SK-N-SH treated with all-trans-retinoic acid at 6 μM for 48 hours (cell line): ENCODE measurements around the gene MPC2.
A peak's percentile ranks its signal among the peaks of the same experiment; 100 is the strongest.

Experiments used
- ATAC-seq: fragments of 200-7000 bp; cut with Tn5 transposase; 3 replicates; pipeline ENCODE4 v1.9.1; 2020; ENCODE audit warnings: mild to moderate bottlenecking, moderate library complexity
- ARNTL ChIP-seq: fragments of 450-650 bp; formaldehyde crosslinking; IDR thresholded peaks from 2 replicates; pipeline ENCODE4 v1.5.0; 2020; ENCODE audit warnings: low read depth, mild to moderate bottlenecking, moderate library complexity, borderline replicate concordance
- BACH2 ChIP-seq: fragments of 250-450 bp; sonication (Bioruptor Pico); IDR thresholded peaks from 2 replicates; pipeline ENCODE4 v1.9.0; 2021; ENCODE audit warnings: mild to moderate bottlenecking, borderline replicate concordance
- CSDC2 ChIP-seq: fragments of 250-450 bp; sonication (Bioruptor Pico); IDR thresholded peaks from 2 replicates; pipeline ENCODE4 v1.5.0; 2020; ENCODE audit warnings: mild to moderate bottlenecking, moderate library complexity
- GLIS3 ChIP-seq: fragments of 250-450 bp; sonication (Bioruptor Pico); IDR thresholded peaks from 2 replicates; pipeline ENCODE4 v1.5.0; 2020; ENCODE audit warnings: mild to moderate bottlenecking, moderate library complexity
- ISL1 ChIP-seq: fragments of 250-450 bp; sonication (Bioruptor Pico); IDR thresholded peaks from 2 replicates; pipeline ENCODE4 v2.1.2; 2022; ENCODE audit warnings: mild to moderate bottlenecking, moderate library complexity
- RARB ChIP-seq: fragments of 250-450 bp; sonication (Bioruptor Pico); IDR thresholded peaks from 2 replicates; pipeline ENCODE4 v1.8.0; 2021; ENCODE audit warnings: mild to moderate bottlenecking, moderate library complexity
- SNAI2 ChIP-seq: fragments of 250-450 bp; sonication (Bioruptor Pico); IDR thresholded peaks from 2 replicates; pipeline ENCODE4 v1.5.0; 2020; ENCODE audit warnings: mild to moderate bottlenecking, moderate library complexity
- TOX ChIP-seq: fragments of 250-450 bp; sonication (Bioruptor Pico); IDR thresholded peaks from 2 replicates; pipeline ENCODE4 v1.8.0; 2021; ENCODE audit warnings: mild to moderate bottlenecking, moderate library complexity, borderline replicate concordance
- ZC3H10 ChIP-seq: fragments of 250-450 bp; sonication (Bioruptor Pico); IDR thresholded peaks from 2 replicates; pipeline ENCODE4 v1.5.1; 2021; ENCODE audit warnings: mild to moderate bottlenecking, moderate library complexity
- ZFP3 ChIP-seq: fragments of 250-450 bp; sonication (Bioruptor Pico); IDR thresholded peaks from 2 replicates; pipeline ENCODE4 v1.5.0; 2020; ENCODE audit warnings: mild to moderate bottlenecking, moderate library complexity
- ZFP30 ChIP-seq: fragments of 450-650 bp; formaldehyde crosslinking; IDR thresholded peaks from 2 replicates; pipeline ENCODE4 v1.5.0; 2022; ENCODE audit warnings: mild to moderate bottlenecking, moderate library complexity
- ZNF565 ChIP-seq: fragments of 450-650 bp; formaldehyde crosslinking; conservative IDR thresholded peaks from 2 replicates; pipeline ENCODE4 v1.5.0; 2020; ENCODE audit warnings: low read depth, mild to moderate bottlenecking, moderate library complexity
- ZNF70 ChIP-seq: fragments of 450-650 bp; formaldehyde crosslinking; IDR thresholded peaks from 2 replicates; pipeline ENCODE4 v1.5.0; 2020; ENCODE audit warnings: mild to moderate bottlenecking, moderate library complexity
- ZNF8 ChIP-seq: fragments of 450-650 bp; formaldehyde crosslinking; IDR thresholded peaks from 2 replicates; pipeline ENCODE4 v1.5.0; 2020; ENCODE audit warnings: mild to moderate bottlenecking, moderate library complexity
- TF ChIP-seq, protein P1 (sequence below): fragments of 250-450 bp; sonication (Bioruptor Pico); IDR thresholded peaks from 2 replicates; pipeline ENCODE4 v1.8.0; 2021; ENCODE audit warnings: low read depth, mild to moderate bottlenecking, moderate library complexity, borderline replicate concordance
- TF ChIP-seq, protein P2 (sequence below): fragments of 250-450 bp; sonication (Bioruptor Pico); IDR thresholded peaks from 2 replicates; pipeline ENCODE4 v1.5.1; 2021; ENCODE audit warnings: mild to moderate bottlenecking, moderate library complexity
- TF ChIP-seq, protein P3 (sequence below): fragments of 250-450 bp; sonication (Bioruptor Pico); IDR thresholded peaks from 2 replicates; pipeline ENCODE4 v1.5.1; 2020; ENCODE audit warnings: low read depth, mild to moderate bottlenecking, moderate library complexity
- TF ChIP-seq, protein P4 (sequence below): fragments of 250-450 bp; sonication (Bioruptor Pico); IDR thresholded peaks from 2 replicates; pipeline ENCODE4 v1.8.0; 2020; ENCODE audit warnings: mild to moderate bottlenecking, moderate library complexity, borderline replicate concordance
- TF ChIP-seq, protein P5 (sequence below): fragments of 250-450 bp; sonication (Bioruptor Pico); IDR thresholded peaks from 2 replicates; pipeline ENCODE4 v1.5.0; 2020; ENCODE audit warnings: mild to moderate bottlenecking, moderate library complexity

The MPC2 gene

DNA sequence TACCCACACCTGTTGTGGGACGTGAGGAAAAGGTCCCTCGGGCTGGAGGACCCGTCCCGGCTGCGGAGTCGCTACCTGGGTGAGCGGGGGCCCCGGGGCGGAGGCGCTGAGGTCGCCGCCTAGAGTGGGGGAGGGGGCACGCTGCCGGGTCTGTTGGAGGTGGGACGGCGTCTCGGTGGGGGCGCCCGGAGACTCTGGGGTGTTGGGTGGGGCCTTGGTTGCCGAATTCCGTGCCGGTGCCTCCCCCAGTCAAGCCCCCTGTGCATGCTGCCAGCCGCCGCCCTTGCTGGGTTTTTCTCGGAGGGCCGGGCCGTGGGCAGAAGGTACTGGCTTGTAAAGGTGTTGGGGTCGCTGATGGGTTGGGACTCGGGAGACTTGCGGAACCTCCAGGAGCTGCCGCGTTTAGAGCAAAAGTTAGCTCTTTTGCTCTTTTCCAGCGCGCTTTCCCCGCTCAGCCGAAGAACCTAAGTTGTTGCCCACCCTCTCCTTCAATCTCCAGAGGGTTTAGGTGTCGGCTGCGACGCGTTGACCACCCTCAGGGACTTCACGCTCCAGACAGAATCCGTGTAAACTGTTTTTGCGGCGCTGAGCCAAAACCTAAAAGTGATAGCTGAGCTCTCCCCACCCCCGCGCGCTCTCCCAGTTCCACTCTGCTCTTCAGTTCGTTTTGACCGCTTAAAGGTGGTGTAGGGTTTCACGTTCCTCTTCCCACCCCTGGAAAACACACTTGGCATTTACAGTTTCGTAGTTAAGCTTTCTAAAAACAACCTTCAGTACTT, at the start of gene MPC2:
Gene MPC2, minus strand, starts transcription at position 143 of the 779 bp plus-strand sequence. CDS start 1,231 bp downstream, outside the sequence.
- peak; percentile 53 for ATAC-seq
- TF ChIP-seq, protein P1, sequence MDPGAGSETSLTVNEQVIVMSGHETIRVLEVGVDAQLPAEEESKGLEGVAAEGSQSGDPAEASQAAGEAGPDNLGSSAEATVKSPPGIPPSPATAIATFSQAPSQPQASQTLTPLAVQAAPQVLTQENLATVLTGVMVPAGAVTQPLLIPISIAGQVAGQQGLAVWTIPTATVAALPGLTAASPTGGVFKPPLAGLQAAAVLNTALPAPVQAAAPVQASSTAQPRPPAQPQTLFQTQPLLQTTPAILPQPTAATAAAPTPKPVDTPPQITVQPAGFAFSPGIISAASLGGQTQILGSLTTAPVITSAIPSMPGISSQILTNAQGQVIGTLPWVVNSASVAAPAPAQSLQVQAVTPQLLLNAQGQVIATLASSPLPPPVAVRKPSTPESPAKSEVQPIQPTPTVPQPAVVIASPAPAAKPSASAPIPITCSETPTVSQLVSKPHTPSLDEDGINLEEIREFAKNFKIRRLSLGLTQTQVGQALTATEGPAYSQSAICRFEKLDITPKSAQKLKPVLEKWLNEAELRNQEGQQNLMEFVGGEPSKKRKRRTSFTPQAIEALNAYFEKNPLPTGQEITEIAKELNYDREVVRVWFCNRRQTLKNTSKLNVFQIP (CRISPR knock-in tag): no peak
- TF ChIP-seq RARB (CRISPR knock-in tag): 0 out of 2 replicates have a peak, but pooled peaks have one; percentile 47
- TF ChIP-seq TOX (CRISPR knock-in tag): no peak

DNA sequence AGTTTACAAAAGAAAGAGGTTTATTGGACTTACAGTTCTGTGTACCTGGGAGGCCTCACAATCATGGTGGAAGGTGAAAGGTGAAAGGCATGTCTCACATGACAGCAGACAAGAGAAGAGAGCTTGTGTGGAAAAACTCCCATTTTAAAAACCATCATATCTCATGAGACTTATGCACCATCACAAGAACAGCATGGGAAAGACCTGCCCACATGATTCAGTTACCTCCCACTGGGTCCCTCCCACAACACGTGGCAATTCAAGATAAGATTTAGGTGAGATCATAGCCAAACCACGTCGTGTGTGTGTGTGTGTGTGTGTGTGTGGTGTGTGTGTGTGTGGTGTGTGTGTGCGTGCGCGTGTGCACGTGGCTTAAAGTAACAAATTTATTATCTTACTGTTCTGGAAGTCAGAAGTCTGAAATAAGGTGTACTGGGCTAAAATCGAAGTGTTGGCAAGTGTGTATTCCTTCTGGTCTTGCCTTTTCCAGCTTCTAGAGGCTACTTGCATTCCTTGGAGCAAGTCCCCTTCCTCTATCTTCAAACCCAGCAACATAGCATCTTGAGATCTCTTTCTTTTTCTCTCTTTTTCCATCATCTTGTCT, 48.1 kb upstream of the MPC2 start:
- no peak for ATAC-seq
- TF ChIP-seq ZFP30 (CRISPR knock-in tag): no peak
- TF ChIP-seq ZNF565 (CRISPR knock-in tag): no peak
- no peak for TF ChIP-seq ZC3H10 (CRISPR knock-in tag)
- TF ChIP-seq RARB (CRISPR knock-in tag): no peak
- TF ChIP-seq, protein P2, sequence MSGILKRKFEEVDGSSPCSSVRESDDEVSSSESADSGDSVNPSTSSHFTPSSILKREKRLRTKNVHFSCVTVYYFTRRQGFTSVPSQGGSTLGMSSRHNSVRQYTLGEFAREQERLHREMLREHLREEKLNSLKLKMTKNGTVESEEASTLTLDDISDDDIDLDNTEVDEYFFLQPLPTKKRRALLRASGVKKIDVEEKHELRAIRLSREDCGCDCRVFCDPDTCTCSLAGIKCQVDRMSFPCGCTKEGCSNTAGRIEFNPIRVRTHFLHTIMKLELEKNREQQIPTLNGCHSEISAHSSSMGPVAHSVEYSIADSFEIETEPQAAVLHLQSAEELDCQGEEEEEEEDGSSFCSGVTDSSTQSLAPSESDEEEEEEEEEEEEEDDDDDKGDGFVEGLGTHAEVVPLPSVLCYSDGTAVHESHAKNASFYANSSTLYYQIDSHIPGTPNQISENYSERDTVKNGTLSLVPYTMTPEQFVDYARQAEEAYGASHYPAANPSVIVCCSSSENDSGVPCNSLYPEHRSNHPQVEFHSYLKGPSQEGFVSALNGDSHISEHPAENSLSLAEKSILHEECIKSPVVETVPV (CRISPR knock-in tag): no peak
- TF ChIP-seq, protein P3, sequence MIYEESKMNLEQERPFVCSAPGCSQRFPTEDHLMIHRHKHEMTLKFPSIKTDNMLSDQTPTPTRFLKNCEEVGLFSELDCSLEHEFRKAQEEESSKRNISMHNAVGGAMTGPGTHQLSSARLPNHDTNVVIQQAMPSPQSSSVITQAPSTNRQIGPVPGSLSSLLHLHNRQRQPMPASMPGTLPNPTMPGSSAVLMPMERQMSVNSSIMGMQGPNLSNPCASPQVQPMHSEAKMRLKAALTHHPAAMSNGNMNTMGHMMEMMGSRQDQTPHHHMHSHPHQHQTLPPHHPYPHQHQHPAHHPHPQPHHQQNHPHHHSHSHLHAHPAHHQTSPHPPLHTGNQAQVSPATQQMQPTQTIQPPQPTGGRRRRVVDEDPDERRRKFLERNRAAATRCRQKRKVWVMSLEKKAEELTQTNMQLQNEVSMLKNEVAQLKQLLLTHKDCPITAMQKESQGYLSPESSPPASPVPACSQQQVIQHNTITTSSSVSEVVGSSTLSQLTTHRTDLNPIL: no peak
- no peak for TF ChIP-seq ZNF70 (CRISPR knock-in tag)
- TF ChIP-seq, protein P4, sequence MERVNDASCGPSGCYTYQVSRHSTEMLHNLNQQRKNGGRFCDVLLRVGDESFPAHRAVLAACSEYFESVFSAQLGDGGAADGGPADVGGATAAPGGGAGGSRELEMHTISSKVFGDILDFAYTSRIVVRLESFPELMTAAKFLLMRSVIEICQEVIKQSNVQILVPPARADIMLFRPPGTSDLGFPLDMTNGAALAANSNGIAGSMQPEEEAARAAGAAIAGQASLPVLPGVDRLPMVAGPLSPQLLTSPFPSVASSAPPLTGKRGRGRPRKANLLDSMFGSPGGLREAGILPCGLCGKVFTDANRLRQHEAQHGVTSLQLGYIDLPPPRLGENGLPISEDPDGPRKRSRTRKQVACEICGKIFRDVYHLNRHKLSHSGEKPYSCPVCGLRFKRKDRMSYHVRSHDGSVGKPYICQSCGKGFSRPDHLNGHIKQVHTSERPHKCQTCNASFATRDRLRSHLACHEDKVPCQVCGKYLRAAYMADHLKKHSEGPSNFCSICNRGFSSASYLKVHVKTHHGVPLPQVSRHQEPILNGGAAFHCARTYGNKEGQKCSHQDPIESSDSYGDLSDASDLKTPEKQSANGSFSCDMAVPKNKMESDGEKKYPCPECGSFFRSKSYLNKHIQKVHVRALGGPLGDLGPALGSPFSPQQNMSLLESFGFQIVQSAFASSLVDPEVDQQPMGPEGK (CRISPR knock-in tag): no peak
- TF ChIP-seq, protein P1 (CRISPR knock-in tag): no peak
- no peak for TF ChIP-seq ARNTL
- TF ChIP-seq ZNF8 (CRISPR knock-in tag): no peak
- TF ChIP-seq TOX (CRISPR knock-in tag): no peak
- TF ChIP-seq ISL1 (CRISPR knock-in tag): no peak
- TF ChIP-seq, all 23 proteins: peak for 0

DNA sequence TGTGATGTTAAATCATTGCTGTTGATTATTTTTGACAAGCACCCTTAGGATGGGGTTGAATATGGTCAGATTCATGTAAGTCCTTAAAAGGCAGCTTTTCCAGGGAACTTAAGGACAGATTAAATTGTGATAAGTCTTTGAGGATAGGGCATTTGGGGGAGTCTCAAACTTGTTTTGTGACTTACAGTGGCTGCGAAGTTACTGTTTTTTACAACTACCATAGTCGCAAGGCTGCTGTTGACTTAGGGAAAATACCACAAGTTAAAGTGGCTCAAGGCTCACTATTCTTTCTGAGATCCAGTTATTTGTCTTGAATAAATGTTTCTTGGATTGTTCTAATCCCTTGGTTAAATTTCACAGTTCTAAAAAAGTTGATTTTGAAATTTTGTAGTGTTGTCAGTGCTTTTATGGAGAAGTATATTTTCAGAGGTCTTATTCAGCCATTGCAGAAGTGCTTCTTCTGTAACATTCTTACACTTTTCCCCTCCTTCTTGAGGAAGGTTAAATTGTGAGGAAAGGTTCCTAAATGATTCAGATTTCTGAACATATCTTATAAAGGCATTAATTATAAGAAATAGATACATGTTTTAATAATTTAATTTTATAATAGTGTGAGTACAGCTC, 47.0 kb upstream of the MPC2 start:
- ATAC-seq: no peak
- TF ChIP-seq, protein P5, sequence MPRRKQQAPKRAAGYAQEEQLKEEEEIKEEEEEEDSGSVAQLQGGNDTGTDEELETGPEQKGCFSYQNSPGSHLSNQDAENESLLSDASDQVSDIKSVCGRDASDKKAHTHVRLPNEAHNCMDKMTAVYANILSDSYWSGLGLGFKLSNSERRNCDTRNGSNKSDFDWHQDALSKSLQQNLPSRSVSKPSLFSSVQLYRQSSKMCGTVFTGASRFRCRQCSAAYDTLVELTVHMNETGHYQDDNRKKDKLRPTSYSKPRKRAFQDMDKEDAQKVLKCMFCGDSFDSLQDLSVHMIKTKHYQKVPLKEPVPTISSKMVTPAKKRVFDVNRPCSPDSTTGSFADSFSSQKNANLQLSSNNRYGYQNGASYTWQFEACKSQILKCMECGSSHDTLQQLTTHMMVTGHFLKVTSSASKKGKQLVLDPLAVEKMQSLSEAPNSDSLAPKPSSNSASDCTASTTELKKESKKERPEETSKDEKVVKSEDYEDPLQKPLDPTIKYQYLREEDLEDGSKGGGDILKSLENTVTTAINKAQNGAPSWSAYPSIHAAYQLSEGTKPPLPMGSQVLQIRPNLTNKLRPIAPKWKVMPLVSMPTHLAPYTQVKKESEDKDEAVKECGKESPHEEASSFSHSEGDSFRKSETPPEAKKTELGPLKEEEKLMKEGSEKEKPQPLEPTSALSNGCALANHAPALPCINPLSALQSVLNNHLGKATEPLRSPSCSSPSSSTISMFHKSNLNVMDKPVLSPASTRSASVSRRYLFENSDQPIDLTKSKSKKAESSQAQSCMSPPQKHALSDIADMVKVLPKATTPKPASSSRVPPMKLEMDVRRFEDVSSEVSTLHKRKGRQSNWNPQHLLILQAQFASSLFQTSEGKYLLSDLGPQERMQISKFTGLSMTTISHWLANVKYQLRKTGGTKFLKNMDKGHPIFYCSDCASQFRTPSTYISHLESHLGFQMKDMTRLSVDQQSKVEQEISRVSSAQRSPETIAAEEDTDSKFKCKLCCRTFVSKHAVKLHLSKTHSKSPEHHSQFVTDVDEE (CRISPR knock-in tag): no peak
- TF ChIP-seq ZNF70 (CRISPR knock-in tag) (no peak), SNAI2 (CRISPR knock-in tag) (no peak), ZC3H10 (CRISPR knock-in tag) (no peak), BACH2 (CRISPR knock-in tag) (no peak), ZFP30 (CRISPR knock-in tag) (no peak), GLIS3 (no peak), ZFP3 (no peak), TOX (CRISPR knock-in tag) (no peak), CSDC2 (CRISPR knock-in tag) (no peak), ZNF565 (CRISPR knock-in tag) (no peak), ARNTL (no peak), RARB (CRISPR knock-in tag) (no peak)
- TF ChIP-seq, protein P3: no peak
- TF ChIP-seq, protein P4 (CRISPR knock-in tag): no peak
